Jurkat, Clone E6-1 (cell line): ENCODE results near the gene ALKBH5.
"Not testable (repeated sequence)": the region's sequence is repeated elsewhere in the genome, so short reads cannot be mapped to it uniquely, and the experiment has no call there.

Experiments
- DNase-seq: peaks from one replicate; pipeline ENCODE4 v3.0.0-alpha.2; 2011; ENCODE audit warnings: low read depth, low spot score
- H3K4me3 ChIP-seq: 2 replicates; pipeline ENCODE4 v1.5.1; 2011; ENCODE audit warnings: mild to moderate bottlenecking, low read length, control low read depth, moderate library complexity

ALKBH5 gene

GRCh38 chr17:18205861-18206260 is 22.2 kb downstream of the ALKBH5 start:
- DNase-seq, result no peak

GRCh38 chr17:18206962-18207361 is 23.3 kb downstream of the ALKBH5 start:
- no peak overlapping the region for H3K4me3 ChIP-seq
- no peak for DNase-seq

More at GRCh38 chr17:18205861-18206260, 22.2 kb downstream of the ALKBH5 start:
- no peak overlapping the region for H3K4me3 ChIP-seq

GRCh38 chr17:18208092-18208491 is 24.5 kb downstream of the ALKBH5 start:
- DNase-seq, result no peak
- no peak overlapping the region for H3K4me3 ChIP-seq

- DNase-seq, result no peak
- no peak overlapping the region for H3K4me3 ChIP-seq
Observed at GRCh38 chr17:18213666-18214270, 30.1 kb downstream of the ALKBH5 start.

GRCh38 chr17:18216906-18217305 is 33.3 kb downstream of the ALKBH5 start:
- not testable (repeated sequence) for DNase-seq, H3K4me3 ChIP-seq

- peak; percentile 32 for DNase-seq
- no peak overlapping the region for H3K4me3 ChIP-seq
Observed at GRCh38 chr17:18217412-18218015, 33.9 kb downstream of the ALKBH5 start.

GRCh38 chr17:18218756-18219415 is 35.3 kb downstream of the ALKBH5 start:
- DNase-seq, result no peak
- no peak overlapping the region for H3K4me3 ChIP-seq

GRCh38 chr17:18224053-18224386 is 40.4 kb downstream of the ALKBH5 start:
- no peak for DNase-seq
- no peak overlapping the region for H3K4me3 ChIP-seq

GRCh38 chr17:18224387-18225120 is 40.9 kb downstream of the ALKBH5 start:
- DNase-seq, result no peak
- peak overlapping the region; percentile 55 for H3K4me3 ChIP-seq

GRCh38 chr17:18225121-18225641 is 41.6 kb downstream of the ALKBH5 start, which contains the start of gene LLGL1:
Gene LLGL1 (plus strand): TSS chr17:18225635. CDS start chr17:18225683, 48 bp downstream.
- peak; percentile 90 for DNase-seq
- peak within 1 kb of the TSS; percentile 70 for H3K4me3 ChIP-seq

- no peak for DNase-seq
- H3K4me3 ChIP-seq, result peak overlapping the region; percentile 70
Observed at GRCh38 chr17:18225642-18226283, 42.1 kb downstream of the ALKBH5 start.

- H3K4me3 ChIP-seq, result peak overlapping the region; percentile 70
- DNase-seq, result no peak
Observed at GRCh38 chr17:18226284-18226945, 42.8 kb downstream of the ALKBH5 start.

GRCh38 chr17:18227635-18228034 is 44.0 kb downstream of the ALKBH5 start:
- H3K4me3 ChIP-seq, result no peak overlapping the region
- DNase-seq, result no peak

- no peak for DNase-seq
- no peak overlapping the region for H3K4me3 ChIP-seq
Observed at GRCh38 chr17:18228176-18228682, 44.6 kb downstream of the ALKBH5 start.

- no peak for DNase-seq
- no peak overlapping the region for H3K4me3 ChIP-seq
Observed at GRCh38 chr17:18229254-18229653, 45.6 kb downstream of the ALKBH5 start.

- no peak overlapping the region for H3K4me3 ChIP-seq
- no peak for DNase-seq
Observed at GRCh38 chr17:18229771-18230170, 46.1 kb downstream of the ALKBH5 start.

GRCh38 chr17:18230288-18231141 is 46.9 kb downstream of the ALKBH5 start:
- no peak overlapping the region for H3K4me3 ChIP-seq
- DNase-seq, result no peak

- no peak overlapping the region for H3K4me3 ChIP-seq
- DNase-seq, result no peak
Observed at GRCh38 chr17:18231164-18231563, 47.5 kb downstream of the ALKBH5 start.
